VCaP (cell line): ENCODE results near the gene PGR.

ENCODE experiments used
- H3K27ac ChIP-seq: fragments of 450-650 bp; 2 replicates; pipeline ENCODE4 v1.5.1; 2017
- TF ChIP-seq, protein P1 (sequence below): fragments of 450-650 bp; conservative IDR thresholded peaks from 2 replicates; pipeline ENCODE4 v1.5.1; 2017; ENCODE audit warnings: mild to moderate bottlenecking, moderate library complexity

Gene PGR

DNA sequence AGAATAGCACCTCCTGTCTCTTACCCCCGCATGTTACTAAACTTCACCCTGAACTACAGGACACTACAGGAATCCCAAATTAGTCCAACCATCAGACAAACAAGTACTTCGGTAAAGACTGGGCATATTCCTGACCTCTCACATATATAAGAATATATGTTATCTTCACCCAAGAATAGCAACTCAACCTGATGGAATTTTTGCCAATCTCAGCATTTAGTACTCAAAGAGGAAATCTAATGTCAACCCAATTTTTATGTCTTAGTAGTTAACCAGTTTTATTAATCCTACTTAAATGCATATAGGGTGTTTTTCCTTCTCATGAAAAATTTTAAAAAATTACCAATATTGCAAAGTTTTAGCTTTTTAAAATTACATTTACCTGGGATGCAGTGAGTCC, 26.2 kb downstream of the PGR start:
- TF ChIP-seq, protein P1, sequence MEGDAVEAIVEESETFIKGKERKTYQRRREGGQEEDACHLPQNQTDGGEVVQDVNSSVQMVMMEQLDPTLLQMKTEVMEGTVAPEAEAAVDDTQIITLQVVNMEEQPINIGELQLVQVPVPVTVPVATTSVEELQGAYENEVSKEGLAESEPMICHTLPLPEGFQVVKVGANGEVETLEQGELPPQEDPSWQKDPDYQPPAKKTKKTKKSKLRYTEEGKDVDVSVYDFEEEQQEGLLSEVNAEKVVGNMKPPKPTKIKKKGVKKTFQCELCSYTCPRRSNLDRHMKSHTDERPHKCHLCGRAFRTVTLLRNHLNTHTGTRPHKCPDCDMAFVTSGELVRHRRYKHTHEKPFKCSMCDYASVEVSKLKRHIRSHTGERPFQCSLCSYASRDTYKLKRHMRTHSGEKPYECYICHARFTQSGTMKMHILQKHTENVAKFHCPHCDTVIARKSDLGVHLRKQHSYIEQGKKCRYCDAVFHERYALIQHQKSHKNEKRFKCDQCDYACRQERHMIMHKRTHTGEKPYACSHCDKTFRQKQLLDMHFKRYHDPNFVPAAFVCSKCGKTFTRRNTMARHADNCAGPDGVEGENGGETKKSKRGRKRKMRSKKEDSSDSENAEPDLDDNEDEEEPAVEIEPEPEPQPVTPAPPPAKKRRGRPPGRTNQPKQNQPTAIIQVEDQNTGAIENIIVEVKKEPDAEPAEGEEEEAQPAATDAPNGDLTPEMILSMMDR = no peak
- H3K27ac ChIP-seq = no peak overlapping the region

DNA sequence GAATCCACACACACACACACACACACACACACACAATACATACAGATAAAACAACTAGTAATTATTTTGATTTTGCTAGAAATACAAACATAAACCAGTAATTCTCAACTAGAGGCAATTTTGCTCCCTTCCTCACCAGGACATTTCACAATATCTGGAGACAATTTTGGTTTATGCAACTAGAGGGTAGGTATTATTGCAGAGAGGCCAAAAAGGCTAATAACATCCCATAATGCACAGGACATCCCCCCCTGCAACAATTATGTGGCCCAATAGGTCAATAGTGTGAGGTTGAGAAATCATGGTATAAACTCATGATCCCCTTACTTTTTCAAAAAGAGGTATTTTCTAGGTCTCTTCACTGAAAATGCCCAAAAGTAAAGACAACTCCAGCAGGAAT, 29.0 kb downstream of the PGR start:
- peak overlapping the region; percentile 37 for H3K27ac ChIP-seq
- TF ChIP-seq, protein P1 = no peak

DNA sequence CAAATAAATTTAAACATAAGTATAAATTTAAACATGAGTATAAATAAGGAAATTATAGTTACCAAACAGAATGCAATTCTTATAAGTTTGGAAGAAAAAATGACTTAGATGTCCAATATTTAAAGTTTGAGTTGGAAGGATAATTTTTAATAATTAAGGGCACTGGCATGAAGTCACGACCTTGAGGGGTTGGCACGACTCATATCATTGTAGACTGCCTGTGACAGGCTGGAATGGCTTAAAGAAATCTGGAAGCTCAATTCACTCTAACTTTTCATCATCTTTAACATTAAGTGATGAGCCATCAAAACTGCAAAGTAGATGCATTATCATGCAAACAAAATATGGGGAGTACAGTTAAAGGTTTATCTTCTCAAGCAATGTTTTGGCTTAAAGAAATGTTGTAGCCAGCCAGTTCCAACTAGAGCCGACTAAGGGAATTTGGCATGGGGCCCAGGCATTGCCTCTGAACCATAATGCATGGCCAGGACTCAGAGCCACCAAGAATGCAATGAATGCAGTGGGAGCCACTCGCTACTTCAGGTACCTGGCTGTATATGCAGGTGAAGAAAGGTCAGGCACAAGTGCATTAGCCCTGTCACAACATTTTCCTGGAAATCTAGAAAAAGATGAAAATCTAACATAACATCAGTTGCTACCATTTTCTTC, 33.4 kb downstream of the PGR start:
- H3K27ac ChIP-seq = no peak overlapping the region
- TF ChIP-seq, protein P1 = no peak

DNA sequence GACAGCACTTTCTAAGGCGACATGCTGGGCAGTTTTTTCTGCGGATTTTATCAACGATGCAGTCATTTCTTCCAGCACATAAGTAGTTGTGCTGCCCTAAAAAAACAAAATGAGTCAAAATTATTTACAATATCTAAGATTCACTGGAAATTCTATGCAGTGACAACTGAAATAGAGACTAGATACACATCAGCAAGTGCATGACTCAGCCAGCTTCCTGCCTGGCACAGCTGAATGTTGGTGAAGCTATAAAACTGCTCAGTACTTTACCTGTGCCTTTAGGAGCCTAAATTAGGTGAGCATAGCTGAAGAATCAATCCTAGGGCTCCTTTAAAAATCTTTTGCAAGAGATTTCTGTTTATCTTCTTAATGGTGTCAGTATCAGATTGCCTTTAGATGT, 37.8 kb downstream of the PGR start:
- peak overlapping the region; percentile 92 for H3K27ac ChIP-seq
- TF ChIP-seq, protein P1 = no peak

DNA sequence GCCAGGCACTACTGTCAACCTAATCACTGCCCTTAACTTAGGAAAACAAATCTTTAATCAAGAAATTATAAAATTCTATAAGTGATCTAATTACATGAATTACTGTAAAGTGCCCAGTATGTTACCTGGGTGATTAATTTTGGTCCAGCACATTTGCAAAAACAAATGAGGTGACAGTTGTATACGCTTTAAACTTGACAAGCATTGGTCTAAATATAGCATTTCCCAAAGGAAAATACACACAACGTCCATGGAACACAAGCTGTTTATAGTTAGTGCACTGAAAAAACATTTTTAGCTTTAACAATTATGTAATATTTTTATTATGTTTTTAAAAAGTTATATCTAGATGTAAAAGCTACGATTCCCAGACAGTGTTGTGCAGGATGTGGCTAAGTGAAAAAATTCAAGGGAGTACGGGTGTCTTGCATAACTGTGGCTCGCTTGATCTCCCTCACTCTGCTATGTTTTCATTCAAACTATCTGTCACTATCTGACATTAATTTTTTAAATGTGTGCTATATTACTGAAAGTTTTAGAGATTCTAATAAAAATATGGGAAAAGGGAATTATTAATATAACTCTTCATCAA, 38.8 kb downstream of the PGR start:
- TF ChIP-seq, protein P1 = no peak
- peak overlapping the region; percentile 92 for H3K27ac ChIP-seq

DNA sequence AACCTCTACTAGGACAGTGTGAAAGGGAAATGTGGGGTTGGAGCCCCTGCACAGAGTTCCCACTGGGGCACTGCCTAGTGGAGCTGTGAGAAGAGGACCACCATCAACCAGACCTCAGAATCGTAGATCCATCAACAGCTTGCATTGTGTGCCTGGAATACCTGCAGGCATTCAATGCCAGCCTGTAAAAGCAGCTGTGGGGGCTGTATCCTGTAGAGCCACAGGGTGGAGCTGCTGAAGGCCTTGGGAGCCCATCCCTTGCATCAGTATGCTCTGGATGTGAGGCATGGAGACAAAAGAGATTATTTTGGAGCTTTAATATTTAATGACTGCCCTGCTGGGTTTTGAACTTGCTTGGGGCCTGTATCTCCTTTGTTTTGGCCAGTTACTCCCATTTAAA, 46.3 kb downstream of the PGR start:
- no peak overlapping the region for H3K27ac ChIP-seq
- TF ChIP-seq, protein P1 = no peak

DNA sequence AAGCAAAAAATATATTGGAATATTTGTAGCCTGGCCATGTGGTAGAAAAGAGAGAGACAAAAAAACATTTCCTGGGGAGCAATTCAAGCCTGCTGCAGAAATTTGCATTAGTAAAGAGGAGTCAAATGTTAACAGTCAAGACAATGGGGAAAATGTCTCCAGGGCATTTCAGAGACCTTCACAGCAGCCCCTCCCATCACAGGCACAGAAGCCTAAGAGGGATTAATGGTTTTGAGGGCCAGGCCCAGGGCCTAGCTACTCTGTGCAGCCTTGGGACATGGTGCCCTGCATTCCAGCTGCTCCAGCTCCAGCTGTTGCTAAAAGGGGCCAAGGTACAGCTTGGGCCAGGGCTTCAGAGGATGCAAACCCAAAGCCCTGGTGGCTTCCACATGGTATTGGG, 46.8 kb downstream of the PGR start:
- TF ChIP-seq, protein P1 = no peak
- no peak overlapping the region for H3K27ac ChIP-seq
